DOHH2 (cell line): Measurements from ENCODE around the gene RASSF4.

ENCODE experiments used
- EZH2phosphoT487 ChIP-seq: fragments of 200-600 bp; sonication (generic); IDR thresholded peaks from 2 replicates; pipeline ENCODE4 v1.6.1; 2017; ENCODE audit warnings: borderline replicate concordance, mild to moderate bottlenecking, antibody characterized with exemption, low read length, moderate library complexity, mixed read lengths
- TF ChIP-seq, protein P1 (sequence below): fragments of 200-600 bp; sonication (generic); IDR thresholded peaks from one replicate; pipeline ENCODE4 v1.5.1; 2014; ENCODE audit warnings: antibody characterized with exemption, mild to moderate bottlenecking, low read depth, low read length; ENCODE audit not compliant: poor library complexity, severe bottlenecking

DNA sequence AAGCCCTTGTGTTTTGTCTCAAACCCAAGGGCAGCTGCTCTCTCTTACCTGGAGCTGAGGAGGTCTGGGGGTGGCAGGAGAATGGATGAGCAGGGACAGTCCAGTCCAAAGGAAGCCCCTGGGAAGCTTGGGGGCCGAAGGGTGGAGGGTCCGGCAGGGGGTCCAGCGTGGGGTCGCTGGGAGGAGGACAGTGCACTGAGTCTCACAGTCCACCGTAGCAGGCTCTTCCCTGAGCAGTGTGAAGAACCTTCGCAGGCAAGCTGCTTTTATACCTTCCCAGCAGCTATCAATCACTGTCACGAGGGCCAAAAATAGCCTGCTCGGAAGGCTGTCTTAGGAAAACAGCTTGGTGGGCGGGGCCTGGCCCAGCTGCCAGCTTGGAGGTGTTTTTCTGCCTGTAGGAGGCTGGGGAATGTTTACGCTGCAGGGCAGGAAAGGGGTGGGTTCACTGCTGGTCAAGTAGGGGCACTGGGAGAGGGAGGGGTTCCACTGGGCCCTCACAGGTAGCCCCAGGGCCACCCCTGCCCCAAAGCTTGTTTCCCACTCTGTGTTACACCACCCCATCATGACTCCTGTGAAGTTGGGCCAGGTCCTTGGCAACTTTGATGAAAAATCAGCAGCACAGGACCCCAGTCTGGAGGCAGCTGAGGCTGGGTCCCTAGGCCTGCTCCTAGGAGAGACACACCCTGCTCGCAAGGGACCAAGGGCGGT lies 19.1 kb downstream of the RASSF4 start, which contains the start of gene DEPP1:
- TF ChIP-seq, protein P1, sequence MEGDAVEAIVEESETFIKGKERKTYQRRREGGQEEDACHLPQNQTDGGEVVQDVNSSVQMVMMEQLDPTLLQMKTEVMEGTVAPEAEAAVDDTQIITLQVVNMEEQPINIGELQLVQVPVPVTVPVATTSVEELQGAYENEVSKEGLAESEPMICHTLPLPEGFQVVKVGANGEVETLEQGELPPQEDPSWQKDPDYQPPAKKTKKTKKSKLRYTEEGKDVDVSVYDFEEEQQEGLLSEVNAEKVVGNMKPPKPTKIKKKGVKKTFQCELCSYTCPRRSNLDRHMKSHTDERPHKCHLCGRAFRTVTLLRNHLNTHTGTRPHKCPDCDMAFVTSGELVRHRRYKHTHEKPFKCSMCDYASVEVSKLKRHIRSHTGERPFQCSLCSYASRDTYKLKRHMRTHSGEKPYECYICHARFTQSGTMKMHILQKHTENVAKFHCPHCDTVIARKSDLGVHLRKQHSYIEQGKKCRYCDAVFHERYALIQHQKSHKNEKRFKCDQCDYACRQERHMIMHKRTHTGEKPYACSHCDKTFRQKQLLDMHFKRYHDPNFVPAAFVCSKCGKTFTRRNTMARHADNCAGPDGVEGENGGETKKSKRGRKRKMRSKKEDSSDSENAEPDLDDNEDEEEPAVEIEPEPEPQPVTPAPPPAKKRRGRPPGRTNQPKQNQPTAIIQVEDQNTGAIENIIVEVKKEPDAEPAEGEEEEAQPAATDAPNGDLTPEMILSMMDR = no peak
- TF ChIP-seq EZH2phosphoT487 = no peak
